H1 (cell line): ENCODE results near the gene CMIP. TPM values are rescaled to one million over a fixed set of nuclear protein-coding genes. Genes with fewer than 3 reads are reported as not detected.

Experiments used
- CTCF ChIA-PET: fragments of 300-600 bp; sonication (Branson Sonifier 250); formaldehyde crosslinking; loops from one replicate; lab custom pipeline; 2021; ENCODE audit not compliant: partially characterized antibody; lab: Charles Lee
- POLR2A ChIA-PET: fragments of 300-600 bp; sonication (Branson Sonifier 250); formaldehyde crosslinking; loops from one replicate; lab custom pipeline; 2021; ENCODE audit warnings: inconsistent platforms; ENCODE audit not compliant: partially characterized antibody; lab: Charles Lee
- DNase-seq, 2 experiments: peaks; one replicate each; pipeline versions ENCODE4 v3.0.0 to v3.0.0-alpha.2; 2010 to 2022; ENCODE audit warnings: low spot score in 2 of 2, low read depth in 1 of 2, mixed read lengths in 1 of 2
- FAIRE-seq: peaks from 2 replicates; lab custom pipeline; 2011; peaks lifted over from hg19 to GRCh38; lab: Jason Lieb, UNC
- H2AFZ ChIP-seq: 2 replicates; pipeline ENCODE4 v1.8.1; 2012; ENCODE audit warnings: low read length, inconsistent platforms
- H2AK5ac ChIP-seq: 2 replicates; pipeline ENCODE4 v1.6.1; 2013; ENCODE audit warnings: low read depth, low read length
- H2BK120ac ChIP-seq: replicated peaks from 2 replicates; pipeline ENCODE3; 2013; ENCODE audit warnings: low read depth, low read length, inconsistent platforms
- H2BK12ac ChIP-seq: 2 replicates; pipeline ENCODE4 v1.6.1; 2013; ENCODE audit warnings: low read depth, low read length
- H2BK15ac ChIP-seq: 2 replicates; pipeline ENCODE4 v1.6.1; 2013; ENCODE audit warnings: low read length
- H2BK20ac ChIP-seq: 2 replicates; pipeline ENCODE4 v1.6.1; 2013; ENCODE audit warnings: low read length
- H2BK5ac ChIP-seq: 2 replicates; pipeline ENCODE4 v1.6.1; 2013; ENCODE audit warnings: low read depth, low read length
- H3K14ac ChIP-seq: 2 replicates; pipeline ENCODE4 v1.6.1; 2013; ENCODE audit warnings: inconsistent platforms; ENCODE audit not compliant: insufficient read length
- H3K18ac ChIP-seq: 2 replicates; pipeline ENCODE4 v1.6.1; 2013; ENCODE audit warnings: low read length; ENCODE audit errors: extremely low read depth
- H3K23ac ChIP-seq: 2 replicates; pipeline ENCODE4 v1.6.1; 2013; ENCODE audit warnings: inconsistent platforms; ENCODE audit not compliant: insufficient read length
- H3K23me2 ChIP-seq: 2 replicates; pipeline ENCODE4 v1.6.1; 2013; ENCODE audit warnings: low read depth, low read length
- H3K27ac ChIP-seq: 2 replicates; pipeline ENCODE4 v1.6.1; 2011; ENCODE audit warnings: low read depth, low read length, inconsistent platforms
- H3K27me3 ChIP-seq, 4 experiments: replicated peaks in 1 of 4; 1 replicate in 1 of 4; 2 replicates in 3 of 4; pipeline versions ENCODE4 v1.6.1 to v1.8.1; 2011 to 2013; ENCODE audit warnings: low read length in 3 of 4, mild to moderate bottlenecking in 3 of 4, inconsistent platforms in 2 of 4, mixed read lengths in 2 of 4, moderate library complexity in 1 of 4; ENCODE audit not compliant: control insufficient read depth in 3 of 4, insufficient read depth in 3 of 4; ENCODE audit errors: extremely low read depth in 1 of 4
- H3K36me3 ChIP-seq, 4 experiments: 2 replicates each; pipeline versions ENCODE4 v1.6.1 to v1.8.1; 2011 to 2013; ENCODE audit warnings: mild to moderate bottlenecking in 4 of 4, low read length in 3 of 4, moderate library complexity in 2 of 4, control low read depth in 1 of 4, inconsistent platforms in 1 of 4; ENCODE audit not compliant: insufficient read depth in 4 of 4, control insufficient read depth in 2 of 4
- H3K4ac ChIP-seq: replicated peaks from 2 replicates; pipeline ENCODE3; 2013; ENCODE audit warnings: low read length, low read depth, mixed read lengths, inconsistent platforms; ENCODE audit not compliant: insufficient read length
- H3K4me1 ChIP-seq, 4 experiments: replicated peaks in 1 of 4; 1 replicate in 1 of 4; 2 replicates in 3 of 4; pipeline versions ENCODE4 v1.6.1 to v1.8.1; 2011 to 2013; ENCODE audit warnings: low read length in 3 of 4, inconsistent platforms in 2 of 4, mixed read lengths in 1 of 4; ENCODE audit not compliant: insufficient read depth in 4 of 4, control insufficient read depth in 3 of 4
- H3K4me2 ChIP-seq, 2 experiments: 2 replicates each; pipeline versions ENCODE4 v1.6.1 to v1.8.1; 2011 to 2013; ENCODE audit warnings: low read depth in 2 of 2, low read length in 2 of 2, control low read depth in 1 of 2, inconsistent platforms in 1 of 2, mild to moderate bottlenecking in 1 of 2; ENCODE audit not compliant: insufficient read depth in 1 of 2
- H3K4me3 ChIP-seq, 4 experiments: fragments of 200-600, 300-600 bp in 1 of 4; sonication (generic), shearing (Covaris generic), sonication (Bioruptor Twin) in 1 of 4; 2 replicates each; pipeline versions ENCODE4 v1.5.1 to v1.8.1; 2011 to 2016; ENCODE audit warnings: low read length in 4 of 4, low read depth in 3 of 4, control low read depth in 2 of 4, inconsistent platforms in 2 of 4, mild to moderate bottlenecking in 2 of 4, mixed read lengths in 1 of 4, moderate library complexity in 1 of 4; ENCODE audit not compliant: insufficient read depth in 2 of 4; ENCODE audit errors: extremely low read depth in 1 of 4
- H3K56ac ChIP-seq: replicated peaks from 2 replicates; pipeline ENCODE3; 2013; ENCODE audit warnings: low read depth, mild to moderate bottlenecking, mixed read lengths, low read length, inconsistent platforms; ENCODE audit not compliant: insufficient read length
- H3K79me1 ChIP-seq: 2 replicates; pipeline ENCODE4 v1.6.1; 2013; ENCODE audit warnings: low read depth, low read length, control low read depth
- H3K79me2 ChIP-seq, 2 experiments: 2 replicates each; pipeline versions ENCODE4 v1.6.1 to v1.8.1; 2012 to 2013; ENCODE audit warnings: low read length in 2 of 2, mild to moderate bottlenecking in 2 of 2, inconsistent platforms in 1 of 2; ENCODE audit not compliant: insufficient read depth in 2 of 2, control insufficient read depth in 1 of 2
- H3K9ac ChIP-seq, 4 experiments: replicated peaks in 1 of 4; 1 replicate in 1 of 4; 2 replicates in 3 of 4; pipeline versions ENCODE4 v1.6.1 to v1.8.1; 2011 to 2013; ENCODE audit warnings: low read depth in 3 of 4, low read length in 3 of 4, control low read depth in 2 of 4, mild to moderate bottlenecking in 2 of 4, moderate library complexity in 2 of 4, inconsistent platforms in 1 of 4; ENCODE audit errors: extremely low read depth in 1 of 4
- H3K9me3 ChIP-seq, 2 experiments: 2 replicates each; pipeline versions ENCODE4 v1.6.1 to v1.8.1; 2012 to 2013; ENCODE audit warnings: mild to moderate bottlenecking in 2 of 2, moderate library complexity in 2 of 2, control low read depth in 1 of 2, inconsistent platforms in 1 of 2, low read depth in 1 of 2, low read length in 1 of 2, mixed read lengths in 1 of 2; ENCODE audit not compliant: insufficient read depth in 2 of 2
- H4K20me1 ChIP-seq, 2 experiments: replicated peaks in 1 of 2; 2 replicates each; pipeline versions ENCODE3 to v1.8.1; 2011 to 2013; ENCODE audit warnings: inconsistent platforms in 2 of 2, low read length in 2 of 2, mild to moderate bottlenecking in 1 of 2; ENCODE audit not compliant: insufficient read depth in 2 of 2, control insufficient read depth in 1 of 2
- H4K5ac ChIP-seq: 2 replicates; pipeline ENCODE4 v1.6.1; 2013; ENCODE audit warnings: low read length, low read depth, mixed read lengths, inconsistent platforms; ENCODE audit not compliant: insufficient read length
- H4K8ac ChIP-seq: 2 replicates; pipeline ENCODE4 v1.8.0; 2013; ENCODE audit warnings: mild to moderate bottlenecking, moderate library complexity, low read length, inconsistent platforms; ENCODE audit not compliant: insufficient read depth; ENCODE audit errors: extremely low read depth
- H4K91ac ChIP-seq: replicated peaks from 2 replicates; pipeline ENCODE3; 2013; ENCODE audit warnings: low read length, mixed read lengths, inconsistent platforms; ENCODE audit not compliant: insufficient read length
- CREB1 ChIP-seq: IDR thresholded peaks from 2 replicates; pipeline ENCODE4 v1.6.1; 2012; ENCODE audit warnings: inconsistent platforms
- POLR2A ChIP-seq, 2 experiments: IDR thresholded peaks; 1 replicate in 1 of 2; 2 replicates in 1 of 2; pipeline ENCODE4 v1.6.1; 2011; ENCODE audit warnings: low read depth in 2 of 2, low read length in 2 of 2, mild to moderate bottlenecking in 2 of 2; ENCODE audit errors: control extremely low read depth in 1 of 2
- SRF ChIP-seq: IDR thresholded peaks from 2 replicates; pipeline ENCODE4 v1.6.1; 2011; ENCODE audit warnings: mild to moderate bottlenecking, low read depth, low read length, moderate library complexity
- WGBS, 2 experiments: shearing (Covaris generic) in 1 of 2; methylation state at CpG; one replicate each; pipeline versions ENCODE4 v1.1.6 to v1.1.7; 2013 to 2015; ENCODE audit warnings: low lambda C conversion rate in 2 of 2, mixed read lengths in 2 of 2, inconsistent platforms in 1 of 2, low coverage in 1 of 2, missing lambda C conversion rate in 1 of 2; ENCODE audit not compliant: insufficient replicate concordance in 2 of 2, insufficient coverage in 1 of 2, insufficient read length in 1 of 2; ENCODE audit errors: extremely low coverage in 1 of 2, missing lambda C conversion rate in 1 of 2; 5-methylcytosine and 5-hydroxymethylcytosine counted together
- polyA plus RNA-seq, 7 experiments: library from polyadenylated mRNA; depleted of rRNA in 3 of 7; stranded (reverse) in 5 of 7; unstranded in 2 of 7; fragments of >200 nt in 5 of 7; fragments of 200-250 nt in 2 of 7; gene quantifications; 1 replicate in 5 of 7; 2 replicates in 1 of 7; 4 replicates in 1 of 7; pipeline versions ENCODE4 v1.2.1 to v1.2.3, GENCODE V29; 2011 to 2013; ENCODE audit warnings: missing spikeins in 2 of 7, mixed read lengths in 2 of 7
- total RNA-seq: library from RNA; stranded (reverse); fragmentation: NEBNext Ultra II Directional; extraction: Animal tissue kit (Norgen Biotek cat#: 25700); gene quantifications from 2 replicates; pipeline ENCODE4 v1.2.1, GENCODE V29; 2021

The CMIP gene
- total and polyA plus RNA-seq, 2 of the 8 experiments (the other 6 are each of a cell fraction or from before 2014, with no cell fraction given) = 7.9 to 53.2 TPM

- Histone ChIP-seq H3K9me3 (no peaks in the 10 kb centered on the region), H3K23ac (no peak overlapping the region), H3K4me1 (peaks cover 0 to 7% (median 3%) of the 10 kb centered on the region in 4 experiments; a peak in 4 of 7 replicates), H3K79me2 (peaks cover 0 to 85% of the 10 kb centered on the region in 2 experiments), H4K91ac (no peak overlapping the region), H3K9ac (no peak overlapping the region), H3K4me2 (no peak overlapping the region), H3K4me3 (no peak overlapping the region), H4K20me1 (peaks cover 20 to 27% of the 10 kb centered on the region in 2 experiments), H2AFZ (no peak overlapping the region), H4K5ac (no peak overlapping the region), H3K23me2 (no peaks in the 10 kb centered on the region), H3K27ac (no peak overlapping the region), H3K4ac (no peak overlapping the region), H2BK20ac (no peak overlapping the region), H2BK12ac (no peak overlapping the region), H3K14ac (no peak overlapping the region), H2BK5ac (no peak overlapping the region), H2BK15ac (no peak overlapping the region), H3K56ac (no peak overlapping the region), H3K27me3 (no peaks in the 10 kb centered on the region), H3K18ac (no peak overlapping the region), H3K79me1 (peaks cover 43% of the 10 kb centered on the region), H2BK120ac (no peak overlapping the region), H4K8ac (no peak overlapping the region), H3K36me3 (no peaks in the 10 kb centered on the region), H2AK5ac (no peak overlapping the region)
- no peak for TF ChIP-seq POLR2A (IDR thresholded peaks at IDR 0.05; ENCODE audit: control extremely low read depth in 1 of 2, low read depth in 2 of 2, low read length in 2 of 2)
- TF ChIP-seq CREB1 = no peak
- peak; percentile 64 for TF ChIP-seq SRF
- no peak for DNase-seq
- POLR2A ChIA-PET = no interaction called here
- WGBS, 2 experiments = 81% methylated on average over 10 of the region's 10 CpGs; no CpG with 5 or more reads in 1 of the 2 experiments
- FAIRE-seq = no peak
- CTCF ChIA-PET = interaction anchor here (0.6 to 1.3 kb wide), 5 partner anchors 9 to 190 kb away, joined by 3 to 4 read pairs (median 3); no protein-coding TSS in a partner anchor
Measured at GRCh38 chr16:81553814-81554675, 109.4 kb downstream of the CMIP start.
